Upper lobe of left lung (tissue), 6 donors: ENCODE measurements around the gene SLN. TPM values are rescaled to one million over a fixed set of nuclear protein-coding genes. Genes with fewer than 3 reads are reported as not detected.

Source experiments
- ATAC-seq, 2 donors: fragments of 200-7000 bp; cut with Tn5 transposase; one replicate each; pipeline ENCODE4 v1.9.1; 2022; ENCODE audit warnings: mild to moderate bottlenecking in 2 of 2, moderate library complexity in 2 of 2; ENCODE audit not compliant: low FRiP score in 2 of 2
- DNase-seq, 2 donors: peaks; one replicate each; pipeline ENCODE4 v3.0.0-alpha.2; 2019 to 2020
- H3K27ac ChIP-seq, 4 donors: fragments of 200-600 bp; sonication (generic); one replicate each; pipeline ENCODE4 v1.5.1; 2016 to 2019
- H3K27me3 ChIP-seq, 4 donors: fragments of 200-600 bp; sonication (generic); one replicate each; pipeline ENCODE4 v1.5.1; 2017 to 2019
- H3K36me3 ChIP-seq, 4 donors: fragments of 200-600 bp; sonication (generic); one replicate each; pipeline ENCODE4 v1.5.1; 2016 to 2019
- H3K4me1 ChIP-seq, 4 donors: fragments of 200-600 bp; sonication (generic); one replicate each; pipeline ENCODE4 v1.5.1; 2018 to 2019
- H3K4me3 ChIP-seq, 4 donors: fragments of 200-600 bp; sonication (generic); one replicate each; pipeline ENCODE4 v1.5.1; 2017 to 2019; ENCODE audit warnings: mild to moderate bottlenecking in 2 of 4, moderate library complexity in 1 of 4
- H3K9me3 ChIP-seq, 4 donors: fragments of 200-600 bp; sonication (generic); one replicate each; pipeline ENCODE4 v1.5.1; 2018 to 2019
- EP300 ChIP-seq, 4 donors: sonication (generic); formaldehyde crosslinking; IDR thresholded peaks; one replicate each; pipeline ENCODE4 v1.5.1; 2017; ENCODE audit warnings: antibody characterized with exemption in 4 of 4, control low read depth in 2 of 4
- POLR2A ChIP-seq, 4 donors: fragments of 450-650 bp; IDR thresholded peaks; one replicate each; pipeline ENCODE4 v1.5.1; 2016 to 2017; ENCODE audit warnings: antibody characterized with exemption in 4 of 4, mild to moderate bottlenecking in 2 of 4
- POLR2AphosphoS5 ChIP-seq, 2 donors: sonication (generic); formaldehyde crosslinking; IDR thresholded peaks; one replicate each; pipeline ENCODE4 v1.5.1; 2017; ENCODE audit warnings: antibody characterized with exemption in 2 of 2
- WGBS, 2 donors: methylation state at CpG; one replicate each; pipeline ENCODE4 v1.1.5; 2017 to 2018; 5-methylcytosine and 5-hydroxymethylcytosine counted together
- total RNA-seq, 6 donors: library from RNA; depleted of rRNA in 4 of 6; stranded (reverse); fragments of >200 nt in 4 of 6; gene quantifications; one replicate each; pipeline versions ENCODE4 v1.1.0 to v1.2.1, GENCODE V29; 2016 to 2021
- TF ChIP-seq, protein P1 (sequence below), 6 experiments: fragments of 450-650 bp in 4 of 6; fragments of 200-600 bp in 2 of 6; sonication (generic) in 2 of 6; IDR thresholded peaks; one replicate each; pipeline ENCODE4 v1.5.1; 2016 to 2019; ENCODE audit warnings: antibody characterized with exemption in 6 of 6
- donor health status: DM: no; HTN: no; CAD: no; lungs with moderate emphysema.
- donor health status: DM: no; HTN: yes; CAD: no; lungs with severe emphysema.

The SLN gene
- total RNA-seq, 6 donors from 2014 or later, result 0.97 to 1.6 TPM; not detected in 4

DNA sequence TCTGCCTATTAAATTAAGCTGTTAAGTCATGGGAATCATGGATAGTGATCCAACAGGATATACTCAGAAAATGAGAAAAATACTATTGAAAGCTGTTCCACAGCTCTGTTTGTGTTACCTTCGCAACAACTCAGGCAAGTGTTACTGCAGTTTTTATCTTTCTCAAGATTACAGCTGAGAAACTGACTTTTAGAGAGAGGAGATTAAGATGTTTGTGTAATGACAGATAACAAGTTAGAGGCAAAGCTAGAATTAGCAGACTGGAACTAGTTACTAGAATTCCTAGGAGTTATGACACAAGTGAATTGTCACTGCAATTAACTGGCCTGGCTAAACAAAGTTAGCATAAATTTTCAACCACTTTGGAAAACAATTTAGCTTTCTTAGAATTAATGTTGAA is 1.6 kb downstream of the SLN start:
- TF ChIP-seq EP300 (IDR thresholded peaks at IDR 0.05), result no peak
- TF ChIP-seq, protein P1, sequence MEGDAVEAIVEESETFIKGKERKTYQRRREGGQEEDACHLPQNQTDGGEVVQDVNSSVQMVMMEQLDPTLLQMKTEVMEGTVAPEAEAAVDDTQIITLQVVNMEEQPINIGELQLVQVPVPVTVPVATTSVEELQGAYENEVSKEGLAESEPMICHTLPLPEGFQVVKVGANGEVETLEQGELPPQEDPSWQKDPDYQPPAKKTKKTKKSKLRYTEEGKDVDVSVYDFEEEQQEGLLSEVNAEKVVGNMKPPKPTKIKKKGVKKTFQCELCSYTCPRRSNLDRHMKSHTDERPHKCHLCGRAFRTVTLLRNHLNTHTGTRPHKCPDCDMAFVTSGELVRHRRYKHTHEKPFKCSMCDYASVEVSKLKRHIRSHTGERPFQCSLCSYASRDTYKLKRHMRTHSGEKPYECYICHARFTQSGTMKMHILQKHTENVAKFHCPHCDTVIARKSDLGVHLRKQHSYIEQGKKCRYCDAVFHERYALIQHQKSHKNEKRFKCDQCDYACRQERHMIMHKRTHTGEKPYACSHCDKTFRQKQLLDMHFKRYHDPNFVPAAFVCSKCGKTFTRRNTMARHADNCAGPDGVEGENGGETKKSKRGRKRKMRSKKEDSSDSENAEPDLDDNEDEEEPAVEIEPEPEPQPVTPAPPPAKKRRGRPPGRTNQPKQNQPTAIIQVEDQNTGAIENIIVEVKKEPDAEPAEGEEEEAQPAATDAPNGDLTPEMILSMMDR (IDR thresholded peaks at IDR 0.05), result no peak
- TF ChIP-seq POLR2A (IDR thresholded peaks at IDR 0.05), result no peak
- TF ChIP-seq POLR2AphosphoS5 (IDR thresholded peaks at IDR 0.05), result no peak
- H3K4me3 ChIP-seq, result no peak overlapping the region
- H3K27me3 ChIP-seq, result no peaks in the 10 kb centered on the region
- DNase-seq, result no peak
- no peak overlapping the region for H3K27ac ChIP-seq
- no peaks in the 10 kb centered on the region for H3K4me1 ChIP-seq
- no peaks in the 10 kb centered on the region for H3K9me3 ChIP-seq
- H3K36me3 ChIP-seq, result no peaks in the 10 kb centered on the region
- WGBS, 2 donors, result 86 to 89% methylated on average over 1 of the region's 1 CpG
- ATAC-seq, result no peak

DNA sequence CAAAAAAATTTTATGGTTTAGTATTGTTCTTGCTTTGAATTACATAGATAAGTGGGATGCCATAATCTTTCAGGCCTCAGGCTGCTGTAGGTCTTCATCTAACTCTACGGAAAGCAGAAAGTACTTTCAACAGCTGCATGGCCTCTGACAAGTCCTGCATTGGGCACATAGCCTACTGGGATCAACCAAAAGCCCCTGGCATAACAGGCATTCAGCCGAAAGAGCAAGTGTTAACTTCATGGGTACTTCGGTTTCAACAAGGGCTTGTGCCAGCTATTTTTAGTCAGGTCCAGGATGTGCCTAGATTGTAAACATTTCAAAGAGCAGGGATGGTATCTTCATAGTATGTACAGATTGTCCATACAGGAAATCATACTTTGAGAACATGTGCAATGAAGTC is 3.1 kb downstream of the SLN start:
- TF ChIP-seq POLR2A (IDR thresholded peaks at IDR 0.05), result no peak
- no peak for TF ChIP-seq POLR2AphosphoS5 (IDR thresholded peaks at IDR 0.05)
- TF ChIP-seq, protein P1 (IDR thresholded peaks at IDR 0.05), result no peak
- TF ChIP-seq EP300 (IDR thresholded peaks at IDR 0.05), result no peak
- ATAC-seq (no peak), DNase-seq (no peak)
- no peak overlapping the region for H3K4me3 ChIP-seq
- H3K36me3 ChIP-seq, result no peaks in the 10 kb centered on the region
- no peak overlapping the region for H3K27ac ChIP-seq
- no peaks in the 10 kb centered on the region for H3K27me3 ChIP-seq
- WGBS, 2 donors, result 71 to 79% methylated on average over 3 of the region's 3 CpGs
- no peaks in the 10 kb centered on the region for H3K4me1 ChIP-seq
- no peaks in the 10 kb centered on the region for H3K9me3 ChIP-seq

DNA sequence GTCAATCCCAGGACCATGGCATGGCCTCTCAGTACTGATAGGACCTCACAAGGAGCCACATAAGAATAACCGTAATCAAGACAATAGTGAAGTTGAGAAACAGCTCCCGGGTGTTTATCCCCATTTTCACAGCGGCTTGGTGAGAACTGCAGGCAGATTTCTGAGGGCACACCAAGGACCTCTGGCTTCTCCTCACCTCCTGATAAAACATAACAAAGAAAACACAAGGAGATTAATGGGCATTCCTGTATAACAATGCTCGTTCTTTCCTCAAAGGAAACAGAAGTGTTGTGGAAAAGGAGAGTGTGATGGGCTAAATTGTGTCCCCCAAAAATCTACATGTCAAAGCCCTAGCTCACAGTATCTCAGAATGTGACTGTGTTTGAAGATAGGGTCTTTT is 4.0 kb downstream of the SLN start:
- TF ChIP-seq POLR2A (IDR thresholded peaks at IDR 0.05) (no peak), POLR2AphosphoS5 (IDR thresholded peaks at IDR 0.05) (no peak), EP300 (IDR thresholded peaks at IDR 0.05) (no peak)
- TF ChIP-seq, protein P1 (IDR thresholded peaks at IDR 0.05), result no peak
- Histone ChIP-seq H3K27ac (no peak overlapping the region), H3K27me3 (no peaks in the 10 kb centered on the region), H3K9me3 (no peaks in the 10 kb centered on the region), H3K4me1 (no peaks in the 10 kb centered on the region), H3K4me3 (no peak overlapping the region), H3K36me3 (no peaks in the 10 kb centered on the region)
- ATAC-seq (no peak), DNase-seq (no peak)
- WGBS, 2 donors, result 46 to 47% methylated on average over 4 of the region's 4 CpGs

DNA sequence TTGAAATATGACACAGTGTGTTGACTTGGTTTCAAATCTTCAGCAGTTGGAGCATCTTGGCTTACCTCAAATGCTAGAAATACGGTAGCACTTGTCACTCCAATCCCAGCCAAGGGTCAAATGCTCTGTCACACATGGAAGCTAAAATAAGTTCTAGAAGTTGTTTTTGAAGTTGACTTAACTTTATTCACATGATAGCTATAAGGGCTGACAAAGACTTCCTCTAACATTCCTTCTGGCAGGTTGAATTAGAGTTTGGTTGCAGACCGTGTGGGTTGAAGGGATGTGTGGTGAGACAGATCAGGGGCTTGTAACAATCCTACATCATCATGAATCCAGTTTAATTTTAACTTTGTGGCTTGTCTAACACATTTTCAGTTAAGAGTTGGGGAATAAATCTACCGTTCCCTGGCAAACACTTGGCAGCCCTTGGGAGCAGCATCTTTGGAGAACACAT is 4.6 kb downstream of the SLN start:
- 81 to 84% methylated on average over 3 of the region's 3 CpGs for WGBS, 2 donors
- Histone ChIP-seq H3K4me1 (no peaks in the 10 kb centered on the region), H3K4me3 (no peak overlapping the region), H3K27ac (no peak overlapping the region), H3K27me3 (no peaks in the 10 kb centered on the region), H3K9me3 (no peaks in the 10 kb centered on the region), H3K36me3 (no peaks in the 10 kb centered on the region)
- ATAC-seq (no peak), DNase-seq (no peak)
- no peak for TF ChIP-seq POLR2A (IDR thresholded peaks at IDR 0.05)
- TF ChIP-seq, protein P1 (IDR thresholded peaks at IDR 0.05), result no peak
- TF ChIP-seq POLR2AphosphoS5 (IDR thresholded peaks at IDR 0.05), result no peak
- no peak for TF ChIP-seq EP300 (IDR thresholded peaks at IDR 0.05)

DNA sequence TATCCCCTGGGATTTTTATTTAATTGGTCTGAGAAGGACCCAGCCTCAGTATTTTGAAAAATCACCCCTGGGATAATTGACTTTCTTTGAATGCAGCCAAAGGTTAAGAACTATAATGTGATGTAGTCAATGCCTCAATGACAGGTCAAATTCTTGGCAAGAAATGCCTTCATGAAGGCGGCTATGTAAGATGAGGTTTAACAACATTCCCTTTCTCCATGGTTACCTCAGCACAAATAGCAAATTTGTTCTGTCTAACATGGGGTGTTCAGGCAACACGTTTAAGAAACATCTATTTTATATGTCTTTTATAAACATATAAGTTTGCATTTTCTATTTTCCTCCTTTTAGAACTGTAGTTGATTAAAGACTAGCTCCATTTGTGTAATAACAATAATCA is 5.3 kb downstream of the SLN start:
- H3K27me3 ChIP-seq, result no peaks in the 10 kb centered on the region
- DNase-seq (no peak), ATAC-seq (no peak)
- H3K9me3 ChIP-seq, result no peaks in the 10 kb centered on the region
- H3K36me3 ChIP-seq, result no peaks in the 10 kb centered on the region
- H3K27ac ChIP-seq, result no peak overlapping the region
- H3K4me3 ChIP-seq, result no peak overlapping the region
- 49 to 52% methylated on average over 2 of the region's 2 CpGs for WGBS, 2 donors
- TF ChIP-seq, protein P1 (IDR thresholded peaks at IDR 0.05), result no peak
- TF ChIP-seq EP300 (IDR thresholded peaks at IDR 0.05) (no peak), POLR2AphosphoS5 (IDR thresholded peaks at IDR 0.05) (no peak), POLR2A (IDR thresholded peaks at IDR 0.05) (no peak)
- no peaks in the 10 kb centered on the region for H3K4me1 ChIP-seq
